ENCODE measurements around the gene MAN1C1.

DNA sequence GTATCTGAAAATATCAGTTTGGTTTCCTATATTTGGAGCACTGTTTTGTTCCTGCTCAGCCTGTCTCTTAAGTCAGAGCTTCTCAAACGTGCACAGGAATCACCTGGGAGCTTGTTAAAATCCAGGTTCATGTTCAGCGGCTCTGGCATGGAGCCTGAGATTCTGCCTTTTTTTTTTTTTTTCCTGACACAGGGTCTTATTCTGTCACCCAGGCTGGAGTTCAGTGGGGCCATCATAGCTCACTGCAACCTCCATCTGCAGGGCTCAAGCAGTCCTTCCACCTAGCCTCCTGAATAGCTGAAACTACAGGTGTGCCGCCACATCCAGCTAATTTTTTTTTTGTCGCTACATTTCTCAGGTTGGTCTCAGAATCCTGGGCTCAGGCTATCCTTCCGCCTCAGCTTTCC lies 171.2 kb downstream of the MAN1C1 start:
- TF ChIP-seq POLR2AphosphoS5 (IDR thresholded peaks at IDR 0.05; ENCODE audit: insufficient read depth, low read depth, low read length), result no peak
- no peak for TF ChIP-seq EZH2 (IDR thresholded peaks at IDR 0.05; ENCODE audit: borderline replicate concordance, low read depth, low read length, severe bottlenecking)
- TF ChIP-seq POLR2A (IDR thresholded peaks at IDR 0.05; ENCODE audit: low read depth, low read length), result no peak
- TF ChIP-seq, protein P1, sequence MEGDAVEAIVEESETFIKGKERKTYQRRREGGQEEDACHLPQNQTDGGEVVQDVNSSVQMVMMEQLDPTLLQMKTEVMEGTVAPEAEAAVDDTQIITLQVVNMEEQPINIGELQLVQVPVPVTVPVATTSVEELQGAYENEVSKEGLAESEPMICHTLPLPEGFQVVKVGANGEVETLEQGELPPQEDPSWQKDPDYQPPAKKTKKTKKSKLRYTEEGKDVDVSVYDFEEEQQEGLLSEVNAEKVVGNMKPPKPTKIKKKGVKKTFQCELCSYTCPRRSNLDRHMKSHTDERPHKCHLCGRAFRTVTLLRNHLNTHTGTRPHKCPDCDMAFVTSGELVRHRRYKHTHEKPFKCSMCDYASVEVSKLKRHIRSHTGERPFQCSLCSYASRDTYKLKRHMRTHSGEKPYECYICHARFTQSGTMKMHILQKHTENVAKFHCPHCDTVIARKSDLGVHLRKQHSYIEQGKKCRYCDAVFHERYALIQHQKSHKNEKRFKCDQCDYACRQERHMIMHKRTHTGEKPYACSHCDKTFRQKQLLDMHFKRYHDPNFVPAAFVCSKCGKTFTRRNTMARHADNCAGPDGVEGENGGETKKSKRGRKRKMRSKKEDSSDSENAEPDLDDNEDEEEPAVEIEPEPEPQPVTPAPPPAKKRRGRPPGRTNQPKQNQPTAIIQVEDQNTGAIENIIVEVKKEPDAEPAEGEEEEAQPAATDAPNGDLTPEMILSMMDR (IDR thresholded peaks at IDR 0.05; ENCODE audit: extremely low read depth in 1 of 2, insufficient read depth in 1 of 2, low read depth in 1 of 2, low read length in 2 of 2), result no peak
- no peak for TF ChIP-seq JUN (IDR thresholded peaks at IDR 0.05; ENCODE audit: borderline replicate concordance, insufficient read depth, insufficient read length, low read depth)

Measured in endothelial cell of umbilical vein (primary cell).